GM19372 (cell line): Measurements from ENCODE around the gene NCEH1.
A peak's percentile ranks its signal among the peaks of the same experiment; 100 is the strongest.

Experiments used
- ATAC-seq: cut with Tn5 transposase; IDR thresholded peaks from one replicate; pipeline ENCODE4 v1.9.1; 2021; ENCODE audit warnings: mild to moderate bottlenecking, low read depth, moderate library complexity; ENCODE audit not compliant: unreplicated experiment

NCEH1 gene

DNA sequence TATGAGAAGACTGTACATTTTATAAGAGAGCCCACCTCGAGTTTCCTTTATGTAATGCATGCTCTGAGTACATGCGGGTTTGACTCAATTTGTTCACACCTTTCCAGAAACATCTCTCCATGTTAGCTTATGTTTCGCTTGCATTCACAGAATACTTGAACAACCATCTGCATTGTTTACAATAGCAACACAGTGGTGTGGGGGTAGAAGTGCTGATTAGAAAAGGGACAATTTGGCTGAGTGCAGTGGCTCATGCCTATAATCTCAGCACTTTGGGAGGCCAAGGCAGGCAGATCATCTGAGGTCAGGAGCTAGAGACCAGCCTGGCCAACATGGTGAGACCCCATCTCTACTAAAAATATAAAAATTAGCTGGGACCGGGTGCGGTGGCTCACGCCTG is 60.9 kb downstream of the NCEH1 start:
- no peak for ATAC-seq

DNA sequence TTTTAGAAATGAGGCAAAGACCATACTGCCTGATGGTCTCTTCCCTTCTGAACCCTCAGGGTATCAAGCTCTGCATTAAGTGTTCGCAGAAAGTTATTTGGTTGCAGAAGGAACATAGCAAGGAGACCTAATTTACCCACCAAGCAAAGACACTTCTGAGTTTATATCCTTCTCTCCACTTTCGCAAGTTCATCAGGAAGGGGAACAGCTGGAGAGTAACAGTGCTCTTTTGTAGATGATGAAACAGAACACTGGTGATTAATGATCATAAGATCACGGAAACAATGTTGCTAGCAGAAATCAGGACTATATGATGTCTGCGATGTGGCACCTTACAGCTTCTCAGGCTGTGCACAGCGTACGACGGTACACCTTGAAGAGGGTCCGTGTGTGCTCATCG is 62.1 kb downstream of the NCEH1 start:
- ATAC-seq: no peak

DNA sequence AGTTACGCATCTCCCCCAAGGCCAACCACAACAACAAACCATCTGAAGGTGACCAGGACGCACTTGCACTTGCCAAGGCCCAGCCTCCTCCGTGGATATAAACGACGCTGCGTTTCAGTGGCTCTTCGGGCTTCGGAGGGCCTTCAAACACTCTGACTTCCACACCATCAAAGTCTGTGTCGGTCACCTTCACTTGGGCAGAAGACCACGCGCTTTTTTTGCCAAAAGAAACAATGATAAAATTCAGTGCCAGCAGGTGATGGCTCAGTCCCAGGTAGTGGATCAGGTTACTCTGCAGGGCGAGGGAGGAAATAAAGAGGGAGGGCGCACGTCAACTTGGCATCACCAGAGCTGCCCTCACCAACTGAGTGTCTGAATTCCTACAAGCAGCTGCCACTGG is 63.0 kb downstream of the NCEH1 start:
- ATAC-seq: no peak

DNA sequence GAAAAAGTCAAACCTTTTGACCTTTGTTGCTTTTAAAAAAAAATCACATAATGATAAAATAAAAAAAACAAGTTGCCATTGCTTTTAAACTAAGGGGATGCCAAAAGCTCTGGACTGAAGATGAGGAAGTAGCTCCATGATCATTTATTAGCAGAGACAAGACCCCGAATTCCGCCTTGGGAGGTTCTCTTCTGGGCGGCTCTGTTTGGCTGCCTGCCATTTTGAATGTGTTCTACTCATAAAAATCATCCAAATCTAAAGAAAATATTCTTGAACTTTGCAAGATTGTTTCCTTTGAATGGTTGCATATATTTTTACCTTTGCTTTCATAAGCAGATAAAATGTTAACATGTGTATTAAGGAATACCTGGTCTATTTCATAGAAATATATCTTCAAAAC is 63.8 kb downstream of the NCEH1 start:
- ATAC-seq: no peak

DNA sequence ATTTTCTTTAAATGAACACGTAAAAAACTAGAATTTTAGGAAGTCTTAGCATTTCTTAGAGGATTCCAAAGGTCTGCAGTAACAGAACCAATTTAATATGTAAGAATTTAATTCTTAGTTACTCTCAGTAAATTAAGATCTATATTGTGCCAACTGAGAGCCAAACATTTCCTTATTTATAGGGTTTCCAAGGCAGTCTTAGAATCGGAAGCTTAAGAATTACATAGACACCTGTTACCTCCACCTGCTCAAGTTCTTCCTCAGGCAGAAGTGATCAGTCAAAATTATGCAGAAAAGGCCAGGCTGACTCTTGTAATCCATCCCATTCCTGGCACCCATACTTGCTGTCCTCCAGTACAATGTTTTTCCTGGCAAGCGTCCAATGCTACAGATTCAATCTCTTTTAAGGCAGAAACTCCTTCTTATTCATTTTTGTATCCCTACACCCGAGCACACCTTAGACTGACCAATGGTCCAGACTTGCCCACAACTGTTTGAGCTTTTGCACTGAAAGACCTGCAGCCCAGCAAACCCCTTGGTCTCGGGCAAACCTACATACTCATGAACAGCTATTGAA is 64.3 kb downstream of the NCEH1 start:
- ATAC-seq: no peak

DNA sequence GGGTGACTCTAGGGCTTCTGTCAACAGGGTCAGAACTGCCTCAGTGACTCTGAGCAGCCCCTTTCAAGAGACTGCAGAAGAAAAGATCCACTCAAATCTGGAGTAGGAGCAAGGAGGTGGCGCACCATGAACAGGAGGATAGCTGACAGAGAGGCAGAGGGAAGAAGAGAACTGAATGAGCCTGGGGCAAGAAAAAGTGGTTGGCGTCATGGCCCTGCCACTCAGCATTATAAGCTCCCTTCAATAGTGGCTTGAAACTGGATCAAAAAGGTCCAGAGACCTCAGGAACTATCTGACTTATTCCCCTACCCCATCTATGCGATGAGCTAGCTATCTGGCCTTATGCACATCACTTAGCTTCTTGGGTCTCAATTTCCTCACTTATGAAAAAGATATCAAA is 66.6 kb downstream of the NCEH1 start:
- ATAC-seq: no peak

DNA sequence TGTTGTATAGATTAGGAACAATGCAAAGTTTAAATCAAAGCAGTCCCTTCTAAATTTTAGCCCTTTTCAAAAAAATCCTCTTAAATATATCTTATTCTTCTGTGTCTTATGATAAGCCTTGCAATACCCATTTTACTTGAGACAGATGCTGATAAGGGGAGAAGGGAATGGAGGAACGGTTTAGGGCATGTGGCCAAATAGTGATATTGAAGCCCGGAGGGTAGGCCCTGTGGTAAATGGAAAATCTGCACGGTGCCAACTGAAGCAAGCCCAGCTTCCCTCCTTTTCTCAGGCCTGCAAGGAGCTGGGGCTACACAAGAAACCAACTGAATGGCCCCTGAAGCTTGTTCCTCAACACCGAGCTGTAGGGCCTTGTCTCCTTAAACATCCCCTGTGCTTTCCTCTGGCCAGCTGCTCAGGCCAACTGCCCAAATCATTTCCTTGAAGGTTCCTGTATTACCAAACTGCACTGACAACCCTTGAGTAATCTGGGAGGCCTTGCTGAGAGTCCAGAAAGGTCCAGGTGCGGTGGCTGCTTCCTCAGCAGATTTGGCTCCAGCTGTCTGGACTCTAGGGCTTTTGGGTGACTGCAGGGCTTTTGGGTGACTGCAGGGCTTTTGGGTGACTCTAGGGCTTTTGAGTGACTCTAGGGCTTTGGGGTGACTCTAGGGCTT is 67.2 kb downstream of the NCEH1 start:
- ATAC-seq: no peak

DNA sequence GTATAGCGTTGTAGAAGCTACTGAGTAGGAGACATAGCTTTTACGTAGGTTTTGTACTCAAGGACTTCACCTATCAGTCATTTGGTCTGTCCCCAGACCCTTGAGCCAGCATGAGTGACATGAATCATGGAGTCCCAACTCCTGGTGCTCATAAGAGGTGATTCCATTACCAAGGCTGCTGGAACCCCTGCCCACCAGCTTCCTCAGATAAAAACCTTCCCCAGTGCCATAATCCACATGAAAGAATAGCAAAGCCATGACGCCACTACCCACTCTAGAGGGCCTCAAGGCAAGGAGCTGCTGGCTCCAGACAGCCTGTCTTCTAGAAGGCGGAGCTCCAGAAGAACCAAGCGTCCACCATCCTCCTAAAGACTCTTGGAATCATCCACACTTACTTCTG is 69.6 kb downstream of the NCEH1 start:
- no peak for ATAC-seq

DNA sequence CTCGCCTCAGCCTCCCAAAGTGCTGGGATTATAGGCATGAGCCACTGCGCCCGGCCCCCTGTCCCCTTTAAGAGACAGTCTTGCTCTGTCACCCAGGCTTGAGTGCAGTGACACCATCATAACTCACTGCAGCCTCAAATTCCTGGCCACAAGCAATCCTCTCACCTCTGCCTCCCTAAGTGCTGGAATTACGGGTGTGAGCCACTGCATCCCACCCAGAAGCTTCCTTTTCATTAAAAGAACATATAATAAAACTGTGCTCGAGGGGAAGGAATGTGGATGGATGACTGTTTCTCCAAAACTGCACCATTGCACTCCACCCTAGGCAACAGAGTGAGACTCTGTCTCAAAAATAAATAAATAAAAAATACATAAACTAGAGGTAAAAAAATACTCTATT is 70.1 kb downstream of the NCEH1 start:
- no peak for ATAC-seq

DNA sequence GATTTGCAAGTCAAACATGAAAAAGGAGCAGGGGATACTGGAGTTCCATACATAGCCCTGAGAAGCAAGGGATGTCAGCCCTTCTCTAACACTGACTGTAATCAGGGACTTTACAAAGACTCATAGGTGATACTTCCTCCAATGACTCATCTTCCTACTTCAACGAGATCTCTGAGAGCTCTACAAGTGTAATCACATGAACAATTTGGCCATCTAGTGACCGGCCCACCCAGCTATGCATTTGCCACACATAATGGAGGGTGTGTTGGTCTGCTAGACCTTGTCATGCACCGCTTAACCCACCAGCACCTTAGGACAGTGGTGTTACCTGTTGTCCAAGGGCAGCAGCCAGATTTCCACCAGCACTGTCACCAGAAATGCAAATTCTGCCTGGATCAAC is 75.3 kb downstream of the NCEH1 start:
- ATAC-seq: peak; percentile 92

DNA sequence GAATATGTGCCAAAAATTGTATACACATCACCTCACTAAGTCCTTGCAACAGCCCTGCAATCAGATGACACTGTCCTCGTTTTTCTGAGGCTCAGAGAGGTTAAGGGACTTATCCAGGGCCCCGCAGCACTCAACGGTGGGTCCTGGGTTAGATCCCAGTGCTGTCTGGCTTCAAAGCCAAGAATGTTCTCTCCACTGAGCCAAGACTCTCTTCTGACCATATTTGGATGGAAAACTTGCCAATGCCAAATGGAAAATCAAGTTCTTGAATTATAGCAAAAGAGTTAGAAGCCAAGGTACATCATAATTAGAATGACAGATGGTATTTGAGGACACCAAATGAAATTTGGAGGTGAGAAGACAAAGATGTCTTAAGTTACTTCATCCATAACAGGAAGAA is 75.9 kb downstream of the NCEH1 start:
- no peak for ATAC-seq

DNA sequence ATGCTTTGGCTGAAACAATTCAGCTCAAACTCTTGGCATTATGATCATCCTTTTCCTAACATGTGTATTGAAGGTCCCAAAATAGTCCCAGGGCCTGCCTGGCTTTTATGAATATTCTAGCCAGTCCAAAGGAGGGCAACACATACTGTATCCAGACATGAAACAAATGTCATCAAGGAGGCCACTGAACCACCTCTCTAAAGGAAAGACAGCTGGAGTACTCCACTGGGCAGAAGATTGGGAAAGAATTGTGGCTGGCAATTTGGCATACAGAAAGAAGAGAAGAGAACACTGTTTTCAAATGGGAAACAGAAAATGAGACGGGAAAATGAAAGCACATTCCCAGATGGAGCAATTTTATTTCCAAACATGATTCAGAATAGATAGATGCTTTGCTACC is 80.6 kb downstream of the NCEH1 start:
- ATAC-seq: no peak

DNA sequence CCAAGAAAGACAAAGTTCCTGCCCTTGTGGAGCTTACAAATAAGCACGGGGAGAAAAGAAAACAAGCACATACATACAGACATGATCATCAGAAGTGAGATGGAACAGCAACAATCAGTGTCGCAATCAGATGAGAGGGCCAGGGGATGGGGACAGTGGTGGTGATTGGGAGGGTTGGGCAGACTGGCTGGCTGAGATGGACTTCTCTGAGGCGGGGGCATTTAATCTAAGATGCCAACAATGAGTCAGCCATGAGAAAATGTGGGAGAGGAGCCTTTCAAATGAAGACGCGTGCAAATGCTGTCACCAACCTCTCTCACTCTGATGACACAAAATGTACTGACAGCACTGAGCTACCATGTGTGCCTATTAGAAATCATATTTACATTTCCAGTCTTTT is 81.4 kb downstream of the NCEH1 start:
- no peak for ATAC-seq

DNA sequence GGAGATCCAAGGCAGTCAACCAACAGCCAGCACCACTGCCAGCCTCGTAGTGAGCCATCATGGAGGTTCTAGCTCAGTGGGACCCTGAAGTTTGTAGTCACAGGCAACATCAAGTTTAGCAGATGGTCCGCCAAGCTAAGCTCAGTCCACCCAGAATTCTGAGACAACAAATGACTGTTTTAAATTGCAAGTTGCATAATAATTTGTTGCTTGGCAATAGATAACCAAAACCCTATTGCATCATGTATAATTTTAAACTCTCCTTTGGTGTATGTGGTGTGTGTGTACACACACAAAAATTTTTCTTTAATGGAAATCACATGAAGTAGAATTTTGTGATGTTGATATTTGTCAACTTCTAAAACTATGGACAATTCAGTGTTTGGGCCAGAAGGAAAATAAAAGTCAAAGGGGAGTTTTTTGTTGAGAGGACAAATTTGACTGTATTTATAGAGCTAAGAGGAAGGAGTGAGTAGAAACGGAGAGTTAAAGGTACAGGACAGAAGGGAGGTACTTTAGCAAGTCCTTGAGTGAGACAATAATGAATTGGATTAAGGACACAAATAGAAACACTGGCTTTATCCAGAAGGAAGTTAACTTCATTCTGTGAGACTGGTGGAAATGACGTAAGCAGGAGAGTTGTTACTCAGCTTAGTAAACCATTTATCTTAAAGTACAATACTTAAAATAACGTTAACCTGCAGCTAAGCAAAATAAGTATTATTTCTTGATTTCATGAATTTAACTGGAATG is 83.6 kb downstream of the NCEH1 start:
- ATAC-seq: no peak

DNA sequence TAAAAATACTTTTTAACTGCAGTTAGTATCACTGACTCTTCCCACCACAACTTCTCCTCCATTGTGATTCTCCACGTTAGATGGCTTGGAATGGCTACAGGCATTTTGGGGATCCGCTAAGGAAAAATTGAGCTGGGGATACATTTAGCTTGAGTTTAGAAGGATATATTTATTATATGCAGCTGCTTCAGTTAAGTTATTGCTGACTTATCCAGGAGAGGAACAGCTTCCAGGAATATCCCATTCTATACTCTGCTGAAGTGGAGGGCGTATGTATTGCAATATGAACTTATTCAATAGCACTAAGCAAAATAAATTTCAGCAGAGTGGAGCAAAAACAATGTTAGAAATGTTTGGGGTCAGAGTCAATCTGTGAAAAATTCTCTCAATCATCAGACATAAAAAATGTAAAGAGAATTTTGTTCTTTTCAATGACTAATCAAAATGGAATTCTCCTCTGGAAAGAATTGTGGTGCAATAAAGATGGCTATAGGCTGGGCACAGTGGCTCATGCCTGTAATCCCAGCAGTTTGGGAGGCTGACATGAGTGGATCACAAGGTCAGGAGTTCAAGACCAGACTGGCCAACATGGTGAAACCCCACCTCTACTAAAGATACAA is 84.7 kb downstream of the NCEH1 start:
- ATAC-seq: no peak

DNA sequence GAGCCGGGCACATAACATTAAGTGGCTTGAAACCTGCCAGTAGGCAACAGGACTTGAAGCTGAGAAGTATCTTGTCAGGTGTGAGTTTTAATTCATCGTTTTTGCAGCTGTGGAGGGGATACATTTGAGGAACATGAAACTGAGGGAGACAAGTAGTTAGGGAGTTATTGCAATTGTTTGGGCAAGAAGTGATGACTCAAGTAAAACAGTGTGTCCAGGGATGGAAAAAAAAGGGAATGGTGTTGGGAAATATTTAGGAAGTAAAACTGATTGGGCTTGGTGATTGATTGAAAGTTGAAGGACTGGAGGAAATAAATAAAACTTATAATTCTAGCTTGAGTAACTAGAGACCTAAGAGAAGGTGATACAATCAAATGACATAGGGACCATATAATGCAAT is 85.5 kb downstream of the NCEH1 start:
- ATAC-seq: no peak

DNA sequence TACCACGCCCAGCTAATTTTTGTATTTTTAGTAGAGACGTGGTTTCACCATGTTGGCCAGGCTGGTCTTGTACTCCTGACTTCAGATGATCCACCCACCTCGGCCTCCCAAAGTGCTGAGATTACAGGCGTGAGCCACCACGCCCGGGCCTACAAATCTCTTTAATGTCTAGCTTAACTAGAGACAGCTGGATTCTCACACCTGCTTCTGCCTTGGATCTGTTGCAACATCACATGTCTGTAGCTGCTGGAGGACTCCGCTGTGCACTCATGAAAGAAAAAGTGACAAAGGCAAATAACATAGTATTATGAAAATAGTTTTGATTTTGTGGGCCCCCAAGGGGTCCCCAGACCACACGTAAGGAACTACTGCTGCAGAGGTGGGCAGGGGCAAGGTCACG is 85.9 kb downstream of the NCEH1 start:
- ATAC-seq: no peak

DNA sequence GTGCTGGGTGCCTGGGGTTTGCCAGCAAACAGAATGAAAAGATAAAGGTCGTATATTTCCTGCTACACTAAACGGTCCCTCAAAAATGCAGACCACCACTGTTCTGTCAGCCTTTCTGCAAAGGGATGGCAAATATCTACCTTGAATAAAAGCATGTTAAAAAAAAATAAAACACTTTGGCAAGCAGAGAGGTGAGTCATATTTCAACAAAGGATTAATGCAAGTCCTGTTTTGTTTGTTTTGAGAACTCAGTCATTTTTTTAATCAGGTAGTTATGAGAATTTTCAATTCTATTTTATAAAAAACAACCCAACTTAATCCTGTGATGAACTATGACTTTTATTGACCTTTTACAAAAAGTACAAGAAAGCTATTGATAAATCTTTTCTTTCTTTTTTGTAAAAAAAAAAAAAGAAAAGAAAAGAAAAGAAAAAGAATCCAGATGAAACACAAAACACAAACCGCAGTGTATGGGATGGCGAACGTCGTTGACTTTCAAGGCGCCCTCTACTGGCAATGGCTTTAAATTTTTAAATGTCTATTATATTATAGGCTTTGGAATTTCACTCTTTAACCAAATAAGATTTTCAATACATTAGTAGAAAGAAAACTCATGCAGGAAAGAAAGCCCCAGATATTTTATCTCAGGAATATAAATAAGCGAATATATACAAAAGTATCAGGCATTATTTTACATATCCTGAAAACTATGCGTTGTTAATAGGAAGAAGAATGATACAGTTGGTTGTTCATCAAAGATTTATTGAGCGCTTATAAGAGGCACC is 87.8 kb downstream of the NCEH1 start:
- no peak for ATAC-seq

DNA sequence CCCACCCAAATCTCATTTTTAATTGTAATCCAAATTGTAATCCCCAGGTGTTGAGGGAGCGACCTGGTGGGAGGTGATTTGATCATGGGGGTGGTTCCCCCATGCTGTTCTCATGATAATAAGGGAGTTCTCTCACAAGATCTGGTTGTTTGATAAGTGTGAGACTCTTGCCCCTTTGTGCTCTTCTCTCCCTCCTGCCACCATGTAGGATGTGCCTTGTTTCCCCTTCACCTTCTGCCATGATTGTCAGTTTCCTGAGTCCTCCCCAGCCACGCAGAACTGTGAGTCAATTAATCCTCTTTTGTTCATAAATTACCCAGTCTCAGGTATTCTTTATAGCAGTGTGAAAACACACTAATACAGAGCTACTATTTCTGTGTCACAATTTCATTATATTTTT is 88.7 kb downstream of the NCEH1 start:
- ATAC-seq: no peak

DNA sequence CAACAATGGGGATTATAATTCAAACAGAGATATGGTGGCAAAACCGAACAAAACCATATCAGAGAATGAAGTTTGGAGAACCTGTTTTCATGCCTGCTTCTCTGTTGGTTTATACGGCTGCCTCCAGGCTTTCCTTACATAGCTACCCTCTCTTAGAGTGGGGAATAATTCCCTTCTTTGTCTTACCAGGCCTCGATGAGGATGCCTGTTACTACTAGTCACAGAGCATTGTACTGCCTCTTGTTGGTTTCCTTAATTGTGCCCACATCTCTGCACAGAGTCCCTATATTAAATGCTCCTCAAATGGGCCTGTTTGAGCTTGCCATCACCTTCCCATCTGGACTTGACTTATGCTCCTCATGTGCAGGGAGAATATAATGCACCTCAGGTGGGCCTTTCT is 92.9 kb downstream of the NCEH1 start:
- no peak for ATAC-seq
